Thoracic aorta (tissue), 2 donors: ENCODE data around the gene ARNT2. TPM values are rescaled to one million over a fixed set of nuclear protein-coding genes. Genes with fewer than 3 reads are reported as not detected.

ENCODE experiments used
- ATAC-seq: fragments of 150-250 bp; one replicate; pipeline ENCODE4 v1.8.0; 2017; ENCODE audit warnings: low read depth; ENCODE audit not compliant: insufficient number of reproducible peaks, low FRiP score
- DNase-seq: peaks from one replicate; pipeline ENCODE4 v3.0.0-alpha.2; 2020; ENCODE audit warnings: low spot score
- H3K27ac ChIP-seq, 2 donors: fragments of 200-600 bp; sonication (generic); 1 replicate in 1 of 2; 2 replicates in 1 of 2; pipeline ENCODE4 v1.5.1; 2016; ENCODE audit warnings: mild to moderate bottlenecking in 2 of 2, moderate library complexity in 2 of 2
- H3K27me3 ChIP-seq: fragments of 200-600 bp; sonication (generic); replicated peaks from 2 replicates; pipeline ENCODE4 v1.6.0; 2016; ENCODE audit warnings: mild to moderate bottlenecking; ENCODE audit not compliant: insufficient read depth
- H3K36me3 ChIP-seq: fragments of 200-600 bp; sonication (generic); one replicate; pipeline ENCODE4 v1.5.1; 2016
- H3K4me1 ChIP-seq, 2 donors: fragments of 200-600 bp; sonication (generic); 1 replicate in 1 of 2; 2 replicates in 1 of 2; pipeline versions ENCODE4 v1.5.1 to v1.6.0; 2016; ENCODE audit warnings: low read depth in 2 of 2, mild to moderate bottlenecking in 1 of 2; ENCODE audit not compliant: control insufficient read depth in 1 of 2
- H3K4me3 ChIP-seq: fragments of 200-600 bp; sonication (generic); 2 replicates; pipeline ENCODE4 v1.5.1; 2016; ENCODE audit warnings: mild to moderate bottlenecking
- H3K9me3 ChIP-seq: fragments of 200-600 bp; sonication (generic); 2 replicates; pipeline ENCODE4 v1.5.1; 2016
- CTCF ChIP-seq: fragments of 200-600 bp; sonication (generic); IDR thresholded peaks from one replicate; pipeline ENCODE4 v1.5.1; 2019; ENCODE audit warnings: antibody characterized with exemption
- total RNA-seq, 2 donors: library from RNA; depleted of rRNA; stranded (reverse); fragments of >200 nt; gene quantifications; one replicate each; pipeline versions ENCODE4 v1.1.0 to v1.2.3, GENCODE V29; 2016

The ARNT2 gene
- total RNA-seq, 2 donors from 2014 or later, result 5.8 to 22.9 TPM

DNA sequence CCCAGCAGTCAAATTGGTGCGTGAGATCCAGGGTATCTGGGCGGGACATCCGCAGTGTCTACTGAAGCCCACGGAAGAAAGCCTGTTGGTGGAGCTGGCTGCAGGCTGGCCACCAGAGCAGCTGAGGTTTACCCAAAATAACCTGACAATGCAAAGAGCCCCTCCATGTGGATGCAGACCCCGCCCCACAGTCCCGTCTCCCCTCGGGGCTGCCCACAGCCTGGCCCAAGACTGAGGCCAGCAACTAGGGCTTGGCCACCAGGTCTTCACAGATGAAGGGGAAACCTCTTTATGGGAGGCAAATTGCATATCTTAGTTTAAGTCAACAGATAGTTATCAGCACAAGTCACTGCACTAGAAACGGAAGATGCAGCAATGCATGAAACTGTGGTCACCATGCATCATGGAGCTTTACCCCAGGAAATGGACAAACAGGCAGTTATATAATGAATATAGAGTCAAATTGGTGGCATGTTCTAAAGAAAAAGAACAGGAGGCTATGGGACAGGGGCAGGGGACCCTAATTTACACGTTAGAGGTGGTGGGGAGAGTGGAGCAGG is 86.3 kb downstream of the ARNT2 start:
- no peak for ATAC-seq
- no peak overlapping the region for H3K27ac ChIP-seq
- H3K36me3 ChIP-seq, result no peaks in the 10 kb centered on the region
- peaks cover 27 to 54% of the 10 kb centered on the region in 2 donors for H3K4me1 ChIP-seq
- no peaks in the 10 kb centered on the region for H3K9me3 ChIP-seq
- DNase-seq, result no peak
- TF ChIP-seq CTCF, result no peak
- no peak overlapping the region for H3K4me3 ChIP-seq
- no peaks in the 10 kb centered on the region for H3K27me3 ChIP-seq

DNA sequence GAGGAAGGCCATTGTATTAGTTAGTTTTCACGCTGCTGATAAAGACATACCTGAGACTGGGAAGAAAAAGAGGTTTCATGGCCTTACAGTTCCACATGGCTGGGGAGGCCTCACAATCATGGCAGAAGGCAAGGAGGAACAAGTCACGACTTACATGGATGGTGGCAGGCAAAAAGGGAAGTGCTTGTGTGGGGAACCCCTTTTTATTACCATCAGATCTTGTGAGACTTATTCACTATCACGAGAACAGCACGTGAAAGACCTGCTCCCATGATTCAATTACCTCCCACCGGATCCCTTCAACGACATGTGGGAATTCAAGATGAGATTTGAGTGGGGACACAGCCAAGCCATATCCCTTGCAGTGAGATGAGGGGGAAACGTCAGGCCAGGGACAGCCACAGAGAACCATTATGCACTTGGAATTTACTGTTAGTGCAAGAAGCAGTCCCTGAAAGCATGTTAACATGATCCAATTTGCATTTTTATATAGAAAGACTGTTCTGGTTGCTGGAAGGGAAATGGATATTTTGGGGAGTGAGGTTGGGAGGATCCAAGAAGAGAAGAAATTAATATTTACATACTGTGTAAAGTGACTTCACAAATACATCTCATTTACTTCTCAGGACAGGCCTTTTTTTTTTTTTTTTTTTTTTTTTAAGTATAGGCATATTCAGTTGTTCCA is 87.1 kb downstream of the ARNT2 start:
- H3K4me1 ChIP-seq, result peaks cover 24 to 53% of the 10 kb centered on the region in 2 donors
- TF ChIP-seq CTCF, result no peak

DNA sequence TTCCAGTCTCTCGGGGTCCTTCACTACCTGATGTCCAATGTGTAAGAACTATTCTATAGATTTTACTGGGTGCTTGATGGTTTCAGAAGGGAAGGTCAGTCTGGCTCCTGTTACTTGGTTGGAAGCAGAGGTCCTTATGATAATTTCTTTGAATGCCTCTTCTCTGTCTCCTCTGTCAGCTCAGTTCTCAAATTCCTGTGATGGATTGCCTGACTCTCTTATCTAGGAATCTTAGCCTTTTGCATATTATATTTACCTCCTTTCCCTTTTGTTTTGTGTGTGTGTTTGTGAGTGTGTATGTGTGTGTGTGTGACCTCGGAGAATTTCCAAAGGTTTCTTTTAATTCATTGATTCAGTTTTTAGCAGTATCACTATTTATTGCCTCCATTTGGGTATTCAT is 88.2 kb downstream of the ARNT2 start:
- Histone ChIP-seq H3K9me3 (no peaks in the 10 kb centered on the region), H3K4me3 (no peak overlapping the region), H3K4me1 (peaks cover 24 to 53% of the 10 kb centered on the region in 2 donors), H3K36me3 (no peaks in the 10 kb centered on the region), H3K27me3 (no peaks in the 10 kb centered on the region), H3K27ac (no peak overlapping the region)
- no peak for ATAC-seq
- no peak for TF ChIP-seq CTCF
- DNase-seq, result no peak

More for the DNA sequence above, 87.1 kb downstream of the ARNT2 start:
- DNase-seq (no peak), ATAC-seq (no peak)
- Histone ChIP-seq H3K27ac (no peak overlapping the region), H3K36me3 (no peaks in the 10 kb centered on the region), H3K4me3 (no peak overlapping the region), H3K27me3 (no peaks in the 10 kb centered on the region), H3K9me3 (no peaks in the 10 kb centered on the region)

GRCh38 chr15:80492874-80493273 is 88.7 kb downstream of the ARNT2 start:
- Histone ChIP-seq H3K9me3 (no peaks in the 10 kb centered on the region), H3K27me3 (no peaks in the 10 kb centered on the region), H3K4me1 (peaks cover 24 to 49% of the 10 kb centered on the region in 2 donors), H3K4me3 (no peak overlapping the region), H3K27ac (no peak overlapping the region), H3K36me3 (no peaks in the 10 kb centered on the region)
- DNase-seq, result no peak
- no peak for ATAC-seq
- no peak for TF ChIP-seq CTCF

- H3K9me3 ChIP-seq, result no peaks in the 10 kb centered on the region
- no peak overlapping the region for H3K4me3 ChIP-seq
- H3K36me3 ChIP-seq, result no peaks in the 10 kb centered on the region
- no peaks in the 10 kb centered on the region for H3K27me3 ChIP-seq
- ATAC-seq (no peak), DNase-seq (no peak)
- TF ChIP-seq CTCF, result no peak
- H3K27ac ChIP-seq, result no peak overlapping the region
- peaks cover 15 to 34% of the 10 kb centered on the region in 2 donors for H3K4me1 ChIP-seq
These were observed 90.2 kb downstream of the ARNT2 start for GRCh38 chr15:80494351-80494751.
